GM12891 (cell line): ENCODE measurements around the gene ZEB2.

Experiments used
- POLR2A ChIP-seq: IDR thresholded peaks from 2 replicates; pipeline ENCODE4 v1.6.1; 2011; ENCODE audit warnings: low read depth, low read length, control low read depth
- POLR2AphosphoS5 ChIP-seq: IDR thresholded peaks from 2 replicates; pipeline ENCODE4 v1.6.1; 2011; ENCODE audit warnings: low read depth, low read length, control low read depth
- TAF1 ChIP-seq: IDR thresholded peaks from 2 replicates; pipeline ENCODE4 v1.6.1; 2011; ENCODE audit warnings: low read depth, low read length, control low read depth

GRCh38 chr2:144475044-144475443 is 44.9 kb downstream of the ZEB2 start:
- no peak for TF ChIP-seq POLR2A
- no peak for TF ChIP-seq TAF1
- no peak for TF ChIP-seq POLR2AphosphoS5
